HuH-7.5 (cell line): ENCODE measurements around the gene AP3D1.

ENCODE experiments used
- DNase-seq: peaks from one replicate; pipeline ENCODE4 v3.0.0; 2011; ENCODE audit warnings: low spot score

Gene AP3D1

GRCh38 chr19:2127758-2128157, 23.6 kb downstream of the AP3D1 start:
- DNase-seq = no peak

- DNase-seq = no peak
Observed at GRCh38 chr19:2126879-2127518, 24.4 kb downstream of the AP3D1 start.

GRCh38 chr19:2123682-2124387, 27.5 kb downstream of the AP3D1 start:
- no peak for DNase-seq

- no peak for DNase-seq
Observed at GRCh38 chr19:2122982-2123381, 28.4 kb downstream of the AP3D1 start.

GRCh38 chr19:2122251-2122650, 29.1 kb downstream of the AP3D1 start:
- DNase-seq = no peak

- DNase-seq = no peak
Observed at GRCh38 chr19:2121416-2122051, 29.8 kb downstream of the AP3D1 start.

GRCh38 chr19:2120821-2121220, 30.5 kb downstream of the AP3D1 start:
- DNase-seq = no peak

- DNase-seq = no peak
Observed at GRCh38 chr19:2119921-2120785, 31.2 kb downstream of the AP3D1 start.

- no peak for DNase-seq
Observed at GRCh38 chr19:2118438-2118837, 32.9 kb downstream of the AP3D1 start.

- DNase-seq = no peak
Observed at GRCh38 chr19:2117215-2117960, 34.0 kb downstream of the AP3D1 start.

- DNase-seq = no peak
Observed at GRCh38 chr19:2116507-2116906, 34.9 kb downstream of the AP3D1 start.

GRCh38 chr19:2115911-2116426, 35.4 kb downstream of the AP3D1 start:
- DNase-seq = no peak

- no peak for DNase-seq
Observed at GRCh38 chr19:2115324-2115723, 36.0 kb downstream of the AP3D1 start.

- DNase-seq = no peak
Observed at GRCh38 chr19:2114821-2115220, 36.5 kb downstream of the AP3D1 start.

- DNase-seq = no peak
Observed at GRCh38 chr19:2114218-2114617, 37.1 kb downstream of the AP3D1 start.

GRCh38 chr19:2113439-2114211, 37.7 kb downstream of the AP3D1 start:
- no peak for DNase-seq

- no peak for DNase-seq
Observed at GRCh38 chr19:2112516-2113320, 38.6 kb downstream of the AP3D1 start.

GRCh38 chr19:2111886-2112285, 39.5 kb downstream of the AP3D1 start:
- no peak for DNase-seq

- DNase-seq = no peak
Observed at GRCh38 chr19:2111425-2111824, 39.9 kb downstream of the AP3D1 start.

- DNase-seq = no peak
Observed at GRCh38 chr19:2110822-2111221, 40.5 kb downstream of the AP3D1 start.
